ENCODE data around the gene KCNIP1. TPM values are rescaled to one million over a fixed set of nuclear protein-coding genes. Genes with fewer than 3 reads are reported as not detected.

Gene KCNIP1
- polyA plus RNA-seq, 1 of the 3 experiments (the other 2 are of a cell fraction), result 1.3 TPM

GRCh38 chr5:170719551-170719950 lies 215.7 kb downstream of the KCNIP1 start:
- Histone ChIP-seq H3K79me2 (ENCODE audit: insufficient read depth) (no peaks in the 10 kb centered on the region), H2AFZ (ENCODE audit: low read depth) (no peak overlapping the region), H3K9ac (no peak overlapping the region), H3K36me3 (replicated peaks in 1 of 2; ENCODE audit: control insufficient read depth in 1 of 2, insufficient read depth in 2 of 2, low read length in 1 of 2) (no peaks in the 10 kb centered on the region), H3F3A (replicated peaks; ENCODE audit: insufficient read depth) (no peaks in the 10 kb centered on the region), H3K27me3 (ENCODE audit: insufficient read depth) (peaks cover 5% of the 10 kb centered on the region; the same call in 1 of the 2 replicates), H3K4me1 (ENCODE audit: control insufficient read depth in 1 of 2, insufficient read depth in 2 of 2, low read depth in 1 of 2, low read length in 1 of 2) (no peaks in the 10 kb centered on the region), H3K4me3 (ENCODE audit: low read depth in 2 of 2, low read length in 1 of 2) (no peak overlapping the region), H3K4me2 (no peak overlapping the region), H4K20me1 (ENCODE audit: insufficient read depth) (no peaks in the 10 kb centered on the region), H3K9me3 (no peaks in the 10 kb centered on the region), H3K9me2 (no peaks in the 10 kb centered on the region), H3K27ac (ENCODE audit: low read depth in 2 of 2, low read length in 1 of 2) (no peak overlapping the region)
- 15% methylated on average over 3 of the region's 3 CpGs for WGBS (ENCODE audit: low lambda C conversion rate)
- no peak for DNase-seq
- TF ChIP-seq FOXM1 (IDR thresholded peaks at IDR 0.05; ENCODE audit: low read depth) (no peak), MXI1 (IDR thresholded peaks at IDR 0.05; ENCODE audit: low read depth, low read length) (no peak), NRF1 (IDR thresholded peaks at IDR 0.05; ENCODE audit: low read depth, low read length) (no peak), MAX (IDR thresholded peaks at IDR 0.05; ENCODE audit: low read depth) (no peak), EZH2phosphoT487 (IDR thresholded peaks at IDR 0.05; ENCODE audit: borderline replicate concordance, low read depth) (no peak), POLR2AphosphoS5 (IDR thresholded peaks at IDR 0.05; ENCODE audit: low read depth, low read length) (no peak), CHD2 (IDR thresholded peaks at IDR 0.05; ENCODE audit: low read length, partially characterized antibody) (no peak), EP300 (IDR thresholded peaks at IDR 0.05; ENCODE audit: borderline replicate concordance in 1 of 2, low read depth in 1 of 2, low read length in 1 of 2) (no peak), CTCF (IDR thresholded peaks at IDR 0.05) (no peak), GABPA (IDR thresholded peaks at IDR 0.05; ENCODE audit: low read depth) (no peak), RFX5 (IDR thresholded peaks at IDR 0.05; ENCODE audit: low read length) (no peak), USF1 (IDR thresholded peaks at IDR 0.05; ENCODE audit: borderline replicate concordance, low read depth) (no peak), JUND (IDR thresholded peaks at IDR 0.05) (no peak), SIN3A (IDR thresholded peaks at IDR 0.05; ENCODE audit: borderline replicate concordance, low read depth, low read length) (no peak)
- ChIA-PET CTCF (interaction anchor here (1.5 to 5.0 kb wide), 2 partner anchors 25 to 80 kb away, joined by 4 to 22 read pairs; no protein-coding TSS in a partner anchor), POLR2A (no interaction called here)

- POLR2A ChIA-PET, result no interaction called here
- no peaks in the 10 kb centered on the region for H3F3A ChIP-seq (replicated peaks; ENCODE audit: insufficient read depth)
Observed at GRCh38 chr5:170720179-170720578, 216.4 kb downstream of the KCNIP1 start.

More at GRCh38 chr5:170720179-170720578, 216.4 kb downstream of the KCNIP1 start:
- Histone ChIP-seq H3K4me2 (no peak overlapping the region), H3K36me3 (replicated peaks in 1 of 2; ENCODE audit: control insufficient read depth in 1 of 2, insufficient read depth in 2 of 2, low read length in 1 of 2) (no peaks in the 10 kb centered on the region), H3K79me2 (ENCODE audit: insufficient read depth) (no peaks in the 10 kb centered on the region), H3K9ac (no peak overlapping the region), H3K9me2 (no peaks in the 10 kb centered on the region), H3K9me3 (no peaks in the 10 kb centered on the region), H3K27ac (ENCODE audit: low read depth in 2 of 2, low read length in 1 of 2) (no peak overlapping the region), H3K27me3 (ENCODE audit: insufficient read depth) (peaks cover 5% of the 10 kb centered on the region; the same call in 1 of the 2 replicates), H4K20me1 (ENCODE audit: insufficient read depth) (no peaks in the 10 kb centered on the region), H3K4me3 (ENCODE audit: low read depth in 2 of 2, low read length in 1 of 2) (no peak overlapping the region), H3K4me1 (ENCODE audit: control insufficient read depth in 1 of 2, insufficient read depth in 2 of 2, low read depth in 1 of 2, low read length in 1 of 2) (no peaks in the 10 kb centered on the region), H2AFZ (ENCODE audit: low read depth) (no peak overlapping the region)
- DNase-seq, result no peak
- CTCF ChIA-PET, result interaction anchor here (1.5 to 5.0 kb wide), 2 partner anchors 24 to 81 kb away, joined by 4 to 22 read pairs; no protein-coding TSS in a partner anchor
- no peak for TF ChIP-seq ELF1 (IDR thresholded peaks at IDR 0.05)
- 46% methylated on average over 4 of the region's 4 CpGs for WGBS (ENCODE audit: low lambda C conversion rate)

Data from SK-N-SH (cell line).